HepG2 (cell line): ENCODE measurements around the gene SEH1L. TPM values are rescaled to one million over a fixed set of nuclear protein-coding genes. Genes with fewer than 3 reads are reported as not detected.

Experiments
- ARNT2 ChIP-seq: sonication (generic); formaldehyde crosslinking; IDR thresholded peaks from 2 replicates; pipeline ENCODE4 v1.8.0; 2022; ENCODE audit warnings: mild to moderate bottlenecking, low read depth, missing genetic modification reagents, moderate library complexity
- ATRX ChIP-seq: sonication (generic); formaldehyde crosslinking; IDR thresholded peaks from 2 replicates; pipeline ENCODE4 v1.4.0; 2020; ENCODE audit warnings: missing genetic modification reagents, borderline replicate concordance
- CEBPB ChIP-seq: IDR thresholded peaks from 2 replicates; pipeline ENCODE4 v1.6.1; 2011; ENCODE audit warnings: low read depth, low read length, improper control_type of control experiment, borderline replicate concordance
- DNMT1 ChIP-seq: sonication (generic); formaldehyde crosslinking; IDR thresholded peaks from 2 replicates; pipeline ENCODE4 v1.5.1; 2020; ENCODE audit warnings: mild to moderate bottlenecking, missing genetic modification reagents
- E2F2 ChIP-seq: sonication (generic); formaldehyde crosslinking; IDR thresholded peaks from 2 replicates; pipeline ENCODE4 v1.4.0; 2020; ENCODE audit warnings: missing genetic modification reagents, borderline replicate concordance
- FOXJ3 ChIP-seq: sonication (generic); formaldehyde crosslinking; IDR thresholded peaks from 2 replicates; pipeline ENCODE4 v1.4.0; 2020; ENCODE audit warnings: missing genetic modification reagents, mild to moderate bottlenecking, borderline replicate concordance
- GABPA ChIP-seq, 2 experiments: IDR thresholded peaks; 2 replicates each; pipeline ENCODE4 v1.6.1; 2011 to 2016; ENCODE audit warnings: low read depth in 2 of 2, low read length in 1 of 2, missing biosample characterization in 1 of 2, missing genetic modification characterization in 1 of 2
- HDAC1 ChIP-seq: sonication (generic); formaldehyde crosslinking; IDR thresholded peaks from 2 replicates; pipeline ENCODE4 v1.5.1; 2020; ENCODE audit warnings: mild to moderate bottlenecking, missing genetic modification reagents
- JUND ChIP-seq: sonication (generic); formaldehyde crosslinking; IDR thresholded peaks from 2 replicates; pipeline ENCODE4 v1.8.0; 2022; ENCODE audit warnings: mild to moderate bottlenecking, missing genetic modification reagents
- KLF6 ChIP-seq: IDR thresholded peaks from 2 replicates; pipeline ENCODE4 v1.8.0; 2016; ENCODE audit warnings: missing biosample characterization, missing genetic modification reagents
- MTF1 ChIP-seq: sonication (generic); formaldehyde crosslinking; IDR thresholded peaks from 2 replicates; pipeline ENCODE4 v1.5.0; 2020; ENCODE audit warnings: missing genetic modification reagents
- MXD4 ChIP-seq: IDR thresholded peaks from 2 replicates; pipeline ENCODE4 v1.6.1; 2016; ENCODE audit warnings: mild to moderate bottlenecking, missing biosample characterization, missing genetic modification reagents
- RFX1 ChIP-seq: fragments of 450-650 bp; IDR thresholded peaks from 2 replicates; pipeline ENCODE4 v1.6.1; 2017
- TOPORS ChIP-seq: sonication (generic); formaldehyde crosslinking; IDR thresholded peaks from 2 replicates; pipeline ENCODE4 v1.8.0; 2023; ENCODE audit warnings: mild to moderate bottlenecking, missing genetic modification reagents
- ZFY ChIP-seq: sonication (generic); formaldehyde crosslinking; IDR thresholded peaks from 2 replicates; pipeline ENCODE4 v1.4.0; 2020; ENCODE audit warnings: missing genetic modification reagents
- ZKSCAN5 ChIP-seq: sonication (generic); formaldehyde crosslinking; IDR thresholded peaks from 2 replicates; pipeline ENCODE4 v1.5.1; 2020; ENCODE audit warnings: mild to moderate bottlenecking, missing genetic modification reagents
- ZNF567 ChIP-seq: sonication (generic); formaldehyde crosslinking; IDR thresholded peaks from 2 replicates; pipeline ENCODE4 v1.8.1; 2023; ENCODE audit warnings: mild to moderate bottlenecking, missing genetic modification reagents, borderline replicate concordance
- ZNF704 ChIP-seq: sonication (generic); formaldehyde crosslinking; IDR thresholded peaks from 2 replicates; pipeline ENCODE4 v1.8.1; 2023; ENCODE audit warnings: mild to moderate bottlenecking, inconsistent platforms, moderate library complexity, missing genetic modification reagents, borderline replicate concordance
- ZNF816 ChIP-seq: sonication (generic); formaldehyde crosslinking; IDR thresholded peaks from 2 replicates; pipeline ENCODE4 v1.8.0; 2022; ENCODE audit warnings: missing genetic modification reagents, mild to moderate bottlenecking, borderline replicate concordance
- ZSCAN22 ChIP-seq: sonication (generic); formaldehyde crosslinking; IDR thresholded peaks from 2 replicates; pipeline ENCODE4 v1.4.0; 2020; ENCODE audit warnings: mild to moderate bottlenecking, missing genetic modification reagents
- ZSCAN31 ChIP-seq: sonication (generic); formaldehyde crosslinking; IDR thresholded peaks from 2 replicates; pipeline ENCODE4 v1.5.0; 2020; ENCODE audit warnings: low read depth, mild to moderate bottlenecking, missing genetic modification reagents
- polyA plus RNA-seq, 8 experiments: library from polyadenylated mRNA; depleted of rRNA in 3 of 8; stranded (reverse) in 7 of 8; unstranded in 1 of 8; fragments of >200 nt; fragmentation: Illumina TruSeq in 4 of 8; extraction: Trizol in 4 of 8; gene quantifications; 2 replicates each; pipeline versions ENCODE4 v1.2.1 to v1.2.3, GENCODE V29; 2011 to 2016; ENCODE audit warnings: low read depth in 4 of 8, missing spikeins in 1 of 8, mixed read lengths in 1 of 8; ENCODE audit not compliant: insufficient read depth in 1 of 8
- total RNA-seq, 5 experiments: library from RNA; depleted of rRNA; stranded (reverse); fragments of >200 nt; fragmentation: Illumina TruSeq; extraction: Trizol; gene quantifications; 2 replicates each; pipeline ENCODE4 v1.2.3, GENCODE V29; 2016; ENCODE audit warnings: low read depth in 1 of 5
- TF ChIP-seq, protein P1 (sequence below): IDR thresholded peaks from 2 replicates; pipeline ENCODE4 v1.6.1; 2012; ENCODE audit warnings: low read depth, low read length, improper control_type of control experiment
- TF ChIP-seq, protein P2 (sequence below): sonication (generic); formaldehyde crosslinking; IDR thresholded peaks from 2 replicates; pipeline ENCODE4 v1.5.0; 2020; ENCODE audit warnings: mild to moderate bottlenecking, low read depth, missing genetic modification reagents, borderline replicate concordance
- TF ChIP-seq, protein P3 (sequence below): IDR thresholded peaks from 2 replicates; pipeline ENCODE4 v1.6.1; 2016; ENCODE audit warnings: low read depth

SEH1L gene
- total and polyA plus RNA-seq, 2 of the 13 experiments (the other 11 are each of a cell fraction or from before 2014, with no cell fraction given): 59.6 to 63.5 TPM

GRCh38 chr18:12948050-12948804 lies 416 bp downstream of the SEH1L start (continued):
- TF ChIP-seq HDAC1 (CRISPR knock-in tag): peak; percentile 92
- peak; percentile 99 for TF ChIP-seq ZSCAN31 (CRISPR knock-in tag)
- TF ChIP-seq, protein P1, sequence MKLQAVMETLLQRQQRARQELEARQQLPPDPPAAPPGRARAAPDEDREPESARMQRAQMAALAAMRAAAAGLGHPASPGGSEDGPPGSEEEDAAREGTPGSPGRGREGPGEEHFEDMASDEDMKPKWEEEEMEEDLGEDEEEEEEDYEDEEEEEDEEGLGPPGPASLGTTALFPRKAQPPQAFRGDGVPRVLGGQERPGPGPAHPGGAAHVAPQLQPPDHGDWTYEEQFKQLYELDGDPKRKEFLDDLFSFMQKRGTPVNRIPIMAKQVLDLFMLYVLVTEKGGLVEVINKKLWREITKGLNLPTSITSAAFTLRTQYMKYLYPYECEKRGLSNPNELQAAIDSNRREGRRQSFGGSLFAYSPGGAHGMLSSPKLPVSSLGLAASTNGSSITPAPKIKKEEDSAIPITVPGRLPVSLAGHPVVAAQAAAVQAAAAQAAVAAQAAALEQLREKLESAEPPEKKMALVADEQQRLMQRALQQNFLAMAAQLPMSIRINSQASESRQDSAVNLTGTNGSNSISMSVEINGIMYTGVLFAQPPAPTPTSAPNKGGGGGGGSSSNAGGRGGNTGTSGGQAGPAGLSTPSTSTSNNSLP: no peak
- TF ChIP-seq KLF6: peak; percentile 94
- no peak; the same call in 1 of the 2 replicates for TF ChIP-seq ZSCAN22 (CRISPR knock-in tag)
- TF ChIP-seq ZNF816: no peak; the same call in 1 of the 2 replicates
- TF ChIP-seq TOPORS (CRISPR knock-in tag): peak; percentile 99
- TF ChIP-seq ZNF567 (CRISPR knock-in tag): peak; percentile 95
- TF ChIP-seq GABPA (IDR thresholded peaks at IDR 0.05; ENCODE audit: low read depth, low read length): peak; percentile 62
- TF ChIP-seq GABPA (CRISPR knock-in tag; IDR thresholded peaks at IDR 0.05; ENCODE audit: low read depth): peak; percentile 79
- no peak for TF ChIP-seq CEBPB
- peak; percentile 92 for TF ChIP-seq MTF1 (CRISPR knock-in tag)
- TF ChIP-seq E2F2 (CRISPR knock-in tag): peak; percentile 93
- peak; percentile 97 for TF ChIP-seq ZFY (CRISPR knock-in tag)
- no peak for TF ChIP-seq ATRX (CRISPR knock-in tag)
- TF ChIP-seq MXD4 (CRISPR knock-in tag): peak; percentile 90; the same call in 1 of the 2 replicates
- TF ChIP-seq, protein P2, sequence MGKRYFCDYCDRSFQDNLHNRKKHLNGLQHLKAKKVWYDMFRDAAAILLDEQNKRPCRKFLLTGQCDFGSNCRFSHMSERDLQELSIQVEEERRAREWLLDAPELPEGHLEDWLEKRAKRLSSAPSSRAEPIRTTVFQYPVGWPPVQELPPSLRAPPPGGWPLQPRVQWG: no peak; the same call in 1 of the 2 replicates
- TF ChIP-seq ZNF704 (CRISPR knock-in tag): peak; percentile 85; the same call in 1 of the 2 replicates
- peak; percentile 99 for TF ChIP-seq ARNT2 (CRISPR knock-in tag)
- 0 out of 2 replicates have a peak, but pooled peaks have one; percentile 14 for TF ChIP-seq JUND
- no peak for TF ChIP-seq RFX1
- TF ChIP-seq DNMT1: peak; percentile 92; the same call in 1 of the 2 replicates
- TF ChIP-seq ZKSCAN5 (CRISPR knock-in tag): no peak
- TF ChIP-seq, protein P3, sequence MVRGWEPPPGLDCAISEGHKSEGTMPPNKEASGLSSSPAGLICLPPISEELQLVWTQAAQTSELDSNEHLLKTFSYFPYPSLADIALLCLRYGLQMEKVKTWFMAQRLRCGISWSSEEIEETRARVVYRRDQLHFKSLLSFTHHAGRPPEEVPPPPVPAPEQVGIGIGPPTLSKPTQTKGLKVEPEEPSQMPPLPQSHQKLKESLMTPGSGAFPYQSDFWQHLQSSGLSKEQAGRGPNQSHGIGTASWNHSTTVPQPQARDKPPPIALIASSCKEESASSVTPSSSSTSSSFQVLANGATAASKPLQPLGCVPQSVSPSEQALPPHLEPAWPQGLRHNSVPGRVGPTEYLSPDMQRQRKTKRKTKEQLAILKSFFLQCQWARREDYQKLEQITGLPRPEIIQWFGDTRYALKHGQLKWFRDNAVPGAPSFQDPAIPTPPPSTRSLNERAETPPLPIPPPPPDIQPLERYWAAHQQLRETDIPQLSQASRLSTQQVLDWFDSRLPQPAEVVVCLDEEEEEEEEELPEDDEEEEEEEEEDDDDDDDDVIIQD (CRISPR knock-in tag): no peak; the same call in 1 of the 2 replicates
- TF ChIP-seq FOXJ3: 0 out of 2 replicates have a peak, but pooled peaks have one; percentile 44
